ENCODE data around the gene HSPA12B. TPM values are rescaled to one million over a fixed set of nuclear protein-coding genes. Genes with fewer than 3 reads are reported as not detected.

HSPA12B gene
- total RNA-seq, 2 donors from 2014 or later = 1.5 to 1.7 TPM

DNA sequence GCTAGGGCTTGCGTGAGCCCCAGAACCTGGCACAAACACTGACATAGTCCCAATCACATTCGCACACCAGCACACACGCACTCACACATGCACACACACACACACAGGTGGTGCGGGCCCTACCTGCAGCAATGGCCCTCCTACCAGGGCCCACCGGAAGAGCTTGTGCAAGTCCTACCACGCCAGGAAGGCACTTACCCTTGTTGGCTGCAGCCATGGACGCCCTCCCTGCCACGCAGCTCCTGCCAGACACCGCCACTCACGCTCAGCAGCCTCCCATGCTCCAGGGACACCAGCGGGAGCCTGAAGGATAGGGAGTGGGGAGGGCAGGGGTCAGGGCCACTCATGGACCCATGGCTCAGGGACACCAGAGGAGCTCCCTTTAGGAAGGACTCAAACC, 27.4 kb downstream of the HSPA12B start:
- H3K4me1 ChIP-seq = no peaks in the 10 kb centered on the region
- no peak overlapping the region for H3K9ac ChIP-seq (ENCODE audit: low read depth in 2 of 2, low read length in 2 of 2)
- intact Hi-C loops (cut with DNase I) = no loop called here
- no peak overlapping the region for H3K27ac ChIP-seq
- TF ChIP-seq, protein P1, sequence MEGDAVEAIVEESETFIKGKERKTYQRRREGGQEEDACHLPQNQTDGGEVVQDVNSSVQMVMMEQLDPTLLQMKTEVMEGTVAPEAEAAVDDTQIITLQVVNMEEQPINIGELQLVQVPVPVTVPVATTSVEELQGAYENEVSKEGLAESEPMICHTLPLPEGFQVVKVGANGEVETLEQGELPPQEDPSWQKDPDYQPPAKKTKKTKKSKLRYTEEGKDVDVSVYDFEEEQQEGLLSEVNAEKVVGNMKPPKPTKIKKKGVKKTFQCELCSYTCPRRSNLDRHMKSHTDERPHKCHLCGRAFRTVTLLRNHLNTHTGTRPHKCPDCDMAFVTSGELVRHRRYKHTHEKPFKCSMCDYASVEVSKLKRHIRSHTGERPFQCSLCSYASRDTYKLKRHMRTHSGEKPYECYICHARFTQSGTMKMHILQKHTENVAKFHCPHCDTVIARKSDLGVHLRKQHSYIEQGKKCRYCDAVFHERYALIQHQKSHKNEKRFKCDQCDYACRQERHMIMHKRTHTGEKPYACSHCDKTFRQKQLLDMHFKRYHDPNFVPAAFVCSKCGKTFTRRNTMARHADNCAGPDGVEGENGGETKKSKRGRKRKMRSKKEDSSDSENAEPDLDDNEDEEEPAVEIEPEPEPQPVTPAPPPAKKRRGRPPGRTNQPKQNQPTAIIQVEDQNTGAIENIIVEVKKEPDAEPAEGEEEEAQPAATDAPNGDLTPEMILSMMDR (IDR thresholded peaks at IDR 0.05) = no peak
- DNase-seq = no peak
- no peaks in the 10 kb centered on the region for H3K36me3 ChIP-seq
- no peaks in the 10 kb centered on the region for H3K9me3 ChIP-seq
- H3K27me3 ChIP-seq = no peaks in the 10 kb centered on the region
- no peak overlapping the region for H3K4me3 ChIP-seq

GRCh38 chr20:3760655-3761348, 28.3 kb downstream of the HSPA12B start:
- Histone ChIP-seq H3K36me3 (no peaks in the 10 kb centered on the region), H3K27me3 (no peaks in the 10 kb centered on the region), H3K4me1 (no peaks in the 10 kb centered on the region), H3K4me3 (no peak overlapping the region), H3K27ac (no peak overlapping the region), H3K9me3 (no peaks in the 10 kb centered on the region), H3K9ac (ENCODE audit: low read depth in 2 of 2, low read length in 2 of 2) (no peak overlapping the region)
- TF ChIP-seq, protein P1 (IDR thresholded peaks at IDR 0.05) = no peak
- intact Hi-C loops (cut with DNase I) = no loop called here
- DNase-seq = no peak

DNA sequence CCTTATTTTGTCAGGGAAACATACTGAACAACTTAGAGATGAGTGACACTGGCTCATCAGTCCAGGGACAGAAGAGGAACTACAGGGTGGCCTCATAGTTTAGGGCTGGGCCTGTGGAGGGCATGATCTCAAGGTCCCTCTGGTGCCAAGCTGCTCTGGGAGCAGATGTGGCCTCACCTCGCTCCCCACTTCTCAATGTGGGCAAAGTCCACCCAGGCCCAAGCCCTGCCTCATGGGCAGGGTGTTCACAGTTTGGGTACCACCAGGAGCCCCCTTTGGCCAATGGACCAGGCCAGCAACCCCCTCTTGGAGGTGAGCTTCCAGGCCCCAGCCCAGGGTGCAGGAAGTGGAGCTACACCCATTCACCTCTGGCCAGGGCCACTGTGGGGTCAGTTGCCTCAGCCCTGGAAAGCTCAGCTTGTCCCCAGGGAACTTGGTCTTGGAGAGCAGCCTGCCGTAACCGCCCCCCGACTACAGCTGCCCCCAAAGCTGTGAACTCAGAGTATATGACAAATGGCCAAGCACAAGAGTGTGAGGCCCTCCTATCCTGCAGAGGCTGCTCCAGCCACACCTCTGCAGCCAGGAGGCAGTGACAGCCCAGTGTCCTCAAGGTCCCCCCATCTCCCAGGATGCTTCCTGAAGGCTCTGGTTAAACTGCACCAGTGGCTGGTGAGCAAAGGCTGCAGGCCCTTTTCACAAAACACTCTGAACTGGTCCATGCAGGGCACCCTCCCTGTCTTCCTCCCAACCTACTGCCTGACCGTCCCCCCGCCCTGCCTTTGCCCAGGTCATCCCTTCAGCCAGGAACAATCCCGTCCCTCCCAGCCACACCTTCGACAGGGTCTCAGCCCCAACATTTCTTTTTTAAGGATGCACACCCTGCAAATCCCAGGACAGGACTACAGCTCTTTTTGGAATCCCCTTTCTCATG, 31.5 kb downstream of the HSPA12B start:
- H3K4me1 ChIP-seq = no peaks in the 10 kb centered on the region
- H3K4me3 ChIP-seq = no peak overlapping the region
- H3K36me3 ChIP-seq = no peaks in the 10 kb centered on the region
- TF ChIP-seq, protein P1 (IDR thresholded peaks at IDR 0.05) = no peak
- H3K9me3 ChIP-seq = no peaks in the 10 kb centered on the region
- intact Hi-C loops (cut with DNase I) = no loop called here
- no peak overlapping the region for H3K27ac ChIP-seq
- DNase-seq = no peak
- no peaks in the 10 kb centered on the region for H3K27me3 ChIP-seq
- no peak overlapping the region for H3K9ac ChIP-seq (ENCODE audit: low read depth in 2 of 2, low read length in 2 of 2)

DNA sequence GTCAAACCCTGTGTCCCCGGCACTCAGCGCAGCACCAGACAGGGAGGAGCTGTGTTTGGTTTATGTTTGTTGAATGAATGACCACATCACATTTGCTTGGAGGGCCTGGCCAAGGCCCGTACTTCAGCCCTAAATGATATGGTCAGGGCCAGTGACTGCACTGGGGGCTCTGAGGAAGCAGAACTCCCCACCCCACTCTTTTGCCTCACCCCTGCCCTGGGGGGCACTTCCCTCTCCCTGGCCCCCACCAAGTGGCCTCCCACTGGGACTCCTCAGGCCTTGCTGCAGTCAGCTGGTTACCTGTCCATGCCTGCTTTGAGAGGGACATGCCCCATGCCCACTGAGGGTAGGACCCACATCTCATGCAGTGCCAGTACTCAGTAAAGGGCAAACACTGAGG, 32.2 kb downstream of the HSPA12B start:
- H3K36me3 ChIP-seq = no peaks in the 10 kb centered on the region
- H3K27me3 ChIP-seq = no peaks in the 10 kb centered on the region
- no peaks in the 10 kb centered on the region for H3K4me1 ChIP-seq
- H3K27ac ChIP-seq = no peak overlapping the region
- TF ChIP-seq, protein P1 (IDR thresholded peaks at IDR 0.05) = no peak
- no peaks in the 10 kb centered on the region for H3K9me3 ChIP-seq
- no peak overlapping the region for H3K4me3 ChIP-seq
- no peak overlapping the region for H3K9ac ChIP-seq (ENCODE audit: low read depth in 2 of 2, low read length in 2 of 2)
- intact Hi-C loops (cut with DNase I) = no loop called here
- DNase-seq = no peak

DNA sequence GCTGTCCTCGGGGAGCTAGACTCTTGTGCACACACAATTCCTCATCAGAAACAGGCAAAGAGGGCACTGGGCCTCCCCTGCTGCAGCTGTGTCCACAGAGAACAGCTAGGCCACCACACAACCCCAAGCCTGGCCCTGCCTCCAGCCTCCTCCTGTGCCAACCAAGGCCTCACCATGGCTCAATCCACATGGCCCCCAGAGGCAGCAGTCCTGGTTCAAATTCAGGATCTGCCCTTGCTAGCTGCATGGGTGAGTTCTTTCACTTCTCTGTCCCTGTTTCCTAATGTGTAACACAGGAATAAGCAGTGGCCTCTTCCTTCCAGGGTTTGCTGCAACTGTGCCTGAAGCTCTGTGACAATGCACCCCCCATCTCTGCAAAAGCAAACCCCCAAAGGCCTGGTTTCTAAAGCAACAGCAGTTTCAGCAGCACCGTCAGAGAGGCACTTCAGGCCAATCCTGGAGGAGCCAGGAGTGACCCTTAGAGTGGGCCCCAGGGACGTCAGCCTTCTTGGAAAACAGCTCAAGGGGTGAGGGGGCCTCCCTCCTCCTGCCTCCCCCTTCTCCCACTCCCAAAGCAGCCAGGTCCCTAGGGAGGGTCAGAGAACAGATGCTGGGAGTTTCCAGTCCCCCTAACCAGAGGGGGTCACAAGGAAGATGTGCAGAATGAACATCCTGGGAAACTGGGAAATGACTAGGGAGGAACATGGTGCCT, 32.8 kb downstream of the HSPA12B start:
- intact Hi-C loops (cut with DNase I) = no loop called here
- H3K27me3 ChIP-seq = no peaks in the 10 kb centered on the region
- no peak for DNase-seq
- H3K4me3 ChIP-seq = no peak overlapping the region
- H3K4me1 ChIP-seq = no peaks in the 10 kb centered on the region
- TF ChIP-seq, protein P1 (IDR thresholded peaks at IDR 0.05) = no peak
- H3K9me3 ChIP-seq = no peaks in the 10 kb centered on the region
- H3K36me3 ChIP-seq = no peaks in the 10 kb centered on the region
- H3K27ac ChIP-seq = no peak overlapping the region
- no peak overlapping the region for H3K9ac ChIP-seq (ENCODE audit: low read depth in 2 of 2, low read length in 2 of 2)
